AG04449 (cell line): ENCODE results near the gene S100A9.

ENCODE experiments used
- CTCF ChIA-PET: fragments of 350-600 bp; formaldehyde crosslinking; extraction: SDS; loops from one replicate; lab custom pipeline; 2021; ENCODE audit warnings: antibody characterized with exemption; lab: Yijun Ruan, JAX
- POLR2A ChIA-PET: fragments of 400-600, 350-600 bp; formaldehyde crosslinking; extraction: SDS; loops from one replicate; lab custom pipeline; 2020; ENCODE audit warnings: antibody characterized with exemption, inconsistent platforms; lab: Yijun Ruan, JAX
- DNase-seq: peaks from one replicate; pipeline ENCODE4 v3.0.0-alpha.2; 2010; ENCODE audit warnings: low read depth, low spot score
- H3K4me3 ChIP-seq: 2 replicates; pipeline ENCODE4 v1.5.1; 2011; ENCODE audit warnings: low read depth, mild to moderate bottlenecking, control low read depth, low read length
- CTCF ChIP-seq: IDR thresholded peaks from one replicate; pipeline ENCODE4 v1.5.1; 2011; ENCODE audit warnings: mild to moderate bottlenecking, moderate library complexity, low read length, control low read depth, inconsistent platforms; ENCODE audit not compliant: insufficient read depth; ENCODE audit errors: missing control alignments

The S100A9 gene

GRCh38 chr1:153355445-153356071 lies 2.1 kb upstream of the S100A9 start:
- ChIA-PET CTCF (interaction anchor here (0.7 to 14.9 kb wide), 10 partner anchors 9 to 304 kb away, joined by 3 to 527 read pairs (median 4); partner anchors contain the start of gene S100A12), POLR2A (no interaction called here)
- H3K4me3 ChIP-seq = no peak overlapping the region
- peak; percentile 41 for TF ChIP-seq CTCF
- DNase-seq = no peak

GRCh38 chr1:153356392-153357075 lies 1.1 kb upstream of the S100A9 start:
- ChIA-PET POLR2A (no interaction called here), CTCF (interaction anchor here (1.6 to 14.9 kb wide), 5 partner anchors 10 to 154 kb away, joined by 4 to 527 read pairs (median 5); no protein-coding TSS in a partner anchor)

GRCh38 chr1:153357076-153357852 lies 390 bp upstream of the S100A9 start:
- ChIA-PET POLR2A (no interaction called here), CTCF (interaction anchor here (1.6 to 14.9 kb wide), 2 partner anchors 10 to 135 kb away, joined by 4 to 527 read pairs; no protein-coding TSS in a partner anchor)
- DNase-seq = no peak
- TF ChIP-seq CTCF = no peak
- H3K4me3 ChIP-seq = no peak overlapping the region

More at GRCh38 chr1:153356392-153357075, 1.1 kb upstream of the S100A9 start:
- no peak for DNase-seq
- TF ChIP-seq CTCF = no peak
- H3K4me3 ChIP-seq = no peak overlapping the region

GRCh38 chr1:153358691-153358975 lies 979 bp downstream of the S100A9 start:
- no peak overlapping the region for H3K4me3 ChIP-seq
- POLR2A ChIA-PET = no interaction called here
- no peak for TF ChIP-seq CTCF
- no peak for DNase-seq
- CTCF ChIA-PET = interaction anchor here (14.9 kb wide), 1 partner anchor 133 kb away, joined by 527 read pairs; no protein-coding TSS in a partner anchor

GRCh38 chr1:153359241-153359640 lies 1.6 kb downstream of the S100A9 start:
- ChIA-PET CTCF (interaction anchor here (14.9 kb wide), 1 partner anchor 133 kb away, joined by 527 read pairs; no protein-coding TSS in a partner anchor), POLR2A (no interaction called here)
- no peak for TF ChIP-seq CTCF
- no peak for DNase-seq
- no peak overlapping the region for H3K4me3 ChIP-seq
